Astrocyte of the spinal cord (primary cell): ENCODE results near the gene SLF2.

Experiments used
- DNase-seq: peaks from one replicate; pipeline ENCODE4 v3.0.0; 2011; ENCODE audit warnings: low read depth, low spot score
- H3K4me3 ChIP-seq: 2 replicates; pipeline ENCODE4 v1.5.1; 2011; ENCODE audit warnings: low read depth, mild to moderate bottlenecking, low read length, moderate library complexity
- CTCF ChIP-seq: IDR thresholded peaks from 2 replicates; pipeline ENCODE4 v1.5.1; 2012; ENCODE audit warnings: low read depth, mild to moderate bottlenecking, low read length, inconsistent platforms
- in situ Hi-C: cut with HindIII; loops from 2 replicates; pipeline ENCODE4 v1.10.0; 2017; ENCODE audit warnings: low sequenced_read_pairs

The SLF2 gene

GRCh38 chr10:100897976-100898375 is 14.8 kb upstream of the SLF2 start:
- TF ChIP-seq CTCF = no peak
- no peak for DNase-seq
- in situ Hi-C loops = no loop called here
- no peak overlapping the region for H3K4me3 ChIP-seq

- H3K4me3 ChIP-seq = no peak overlapping the region
- no peak for TF ChIP-seq CTCF
- in situ Hi-C loops = no loop called here
- DNase-seq = no peak
Observed at GRCh38 chr10:100899171-100899570, 13.6 kb upstream of the SLF2 start.

- DNase-seq = no peak
- in situ Hi-C loops = no loop called here
Observed at GRCh38 chr10:100901051-100901450, 11.7 kb upstream of the SLF2 start.

GRCh38 chr10:100902622-100903021 is 10.1 kb upstream of the SLF2 start:
- no peak for DNase-seq
- H3K4me3 ChIP-seq = no peak overlapping the region
- in situ Hi-C loops = no loop called here
- no peak for TF ChIP-seq CTCF

More at GRCh38 chr10:100901051-100901450, 11.7 kb upstream of the SLF2 start:
- H3K4me3 ChIP-seq = no peak overlapping the region
- no peak for TF ChIP-seq CTCF

GRCh38 chr10:100904917-100905316 is 7.8 kb upstream of the SLF2 start:
- DNase-seq = no peak
- in situ Hi-C loops = no loop called here
- TF ChIP-seq CTCF = no peak
- H3K4me3 ChIP-seq = no peak overlapping the region

GRCh38 chr10:100907175-100907574 is 5.6 kb upstream of the SLF2 start:
- no peak for TF ChIP-seq CTCF
- no peak for DNase-seq
- in situ Hi-C loops = no loop called here
- H3K4me3 ChIP-seq = no peak overlapping the region

GRCh38 chr10:100907773-100908363 is 4.9 kb upstream of the SLF2 start:
- DNase-seq = no peak
- in situ Hi-C loops = no loop called here
- no peak overlapping the region for H3K4me3 ChIP-seq
- TF ChIP-seq CTCF = no peak
